ENCODE data around the gene HIC1. TPM values are rescaled to one million over a fixed set of nuclear protein-coding genes. Genes with fewer than 3 reads are reported as not detected.

Gene HIC1
- total RNA-seq, 2 experiments from 2014 or later: 0.19 to 0.32 TPM

DNA sequence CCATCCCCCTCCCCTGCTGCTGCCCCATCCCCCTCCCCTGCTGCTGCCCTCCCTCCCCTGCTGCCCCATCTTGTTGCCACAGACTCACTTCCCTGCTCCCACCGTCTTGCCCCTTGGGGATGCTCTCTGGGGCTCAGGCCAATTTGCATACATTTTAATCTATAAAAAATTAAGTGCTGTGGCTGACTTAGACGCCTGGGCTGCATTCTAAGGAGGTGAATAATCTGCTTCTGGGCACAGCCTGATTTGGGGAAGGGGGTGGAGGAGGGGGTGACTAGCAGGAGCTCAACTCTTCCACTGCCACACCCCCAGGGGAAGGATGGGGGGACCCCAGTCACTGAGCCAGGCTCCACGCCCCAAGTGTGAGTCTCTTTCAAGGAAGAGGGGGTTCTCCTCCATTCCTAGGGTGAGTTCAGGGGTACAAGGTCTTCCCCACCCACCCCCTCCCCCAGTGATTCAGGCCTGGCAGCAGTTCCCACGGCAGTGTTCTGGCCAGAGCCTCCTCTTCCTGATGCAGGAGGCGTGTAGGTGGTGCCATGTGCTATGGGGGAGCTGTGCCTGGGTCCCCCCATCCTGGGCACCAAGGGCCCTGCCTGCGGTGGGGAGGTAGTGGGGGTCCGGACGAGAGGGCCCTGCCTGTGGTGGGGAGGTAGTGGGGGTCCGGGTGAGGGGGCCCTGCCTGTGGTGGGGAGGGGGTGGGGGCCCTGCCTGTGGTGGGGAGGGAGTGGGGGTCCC lies 19.9 kb upstream of the HIC1 start:
- Histone ChIP-seq H2AFZ (ENCODE audit: low read length) (no peak overlapping the region), H3K79me2 (ENCODE audit: insufficient read depth, low read depth, low read length) (peaks cover 10% of the 10 kb centered on the region; the same call in 1 of the 2 replicates), H3K9me3 (ENCODE audit: low read length) (no peaks in the 10 kb centered on the region), H3K4me3 (ENCODE audit: low read depth, low read length, poor library complexity, severe bottlenecking) (no peak overlapping the region), H3K27ac (ENCODE audit: low read depth, low read length, poor library complexity, severe bottlenecking) (no peak overlapping the region), H3K4me1 (ENCODE audit: insufficient read depth, low read length, poor library complexity, severe bottlenecking) (peaks cover 22% of the 10 kb centered on the region), H4K20me1 (ENCODE audit: insufficient read depth, low read length) (no peaks in the 10 kb centered on the region), H3K36me3 (ENCODE audit: insufficient read depth, low read length) (peaks cover 32% of the 10 kb centered on the region), H3K4me2 (ENCODE audit: low read length) (no peak overlapping the region), H3K9me2 (ENCODE audit: insufficient read depth, low read length) (no peaks in the 10 kb centered on the region)
- ChIA-PET POLR2A (no interaction called here), CTCF (ENCODE audit: unreplicated experiment) (no interaction called here)
- BruUV-seq (replicated peaks): no TSS peak
- no peak for DNase-seq (ENCODE audit: low spot score)
- no peak for TF ChIP-seq EZH2phosphoT487 (IDR thresholded peaks at IDR 0.05; ENCODE audit: borderline replicate concordance, low read depth, low read length)
- TF ChIP-seq, protein P1, sequence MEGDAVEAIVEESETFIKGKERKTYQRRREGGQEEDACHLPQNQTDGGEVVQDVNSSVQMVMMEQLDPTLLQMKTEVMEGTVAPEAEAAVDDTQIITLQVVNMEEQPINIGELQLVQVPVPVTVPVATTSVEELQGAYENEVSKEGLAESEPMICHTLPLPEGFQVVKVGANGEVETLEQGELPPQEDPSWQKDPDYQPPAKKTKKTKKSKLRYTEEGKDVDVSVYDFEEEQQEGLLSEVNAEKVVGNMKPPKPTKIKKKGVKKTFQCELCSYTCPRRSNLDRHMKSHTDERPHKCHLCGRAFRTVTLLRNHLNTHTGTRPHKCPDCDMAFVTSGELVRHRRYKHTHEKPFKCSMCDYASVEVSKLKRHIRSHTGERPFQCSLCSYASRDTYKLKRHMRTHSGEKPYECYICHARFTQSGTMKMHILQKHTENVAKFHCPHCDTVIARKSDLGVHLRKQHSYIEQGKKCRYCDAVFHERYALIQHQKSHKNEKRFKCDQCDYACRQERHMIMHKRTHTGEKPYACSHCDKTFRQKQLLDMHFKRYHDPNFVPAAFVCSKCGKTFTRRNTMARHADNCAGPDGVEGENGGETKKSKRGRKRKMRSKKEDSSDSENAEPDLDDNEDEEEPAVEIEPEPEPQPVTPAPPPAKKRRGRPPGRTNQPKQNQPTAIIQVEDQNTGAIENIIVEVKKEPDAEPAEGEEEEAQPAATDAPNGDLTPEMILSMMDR (conservative IDR thresholded peaks at IDR 0.05; ENCODE audit: low read length): no peak
- intact Hi-C loops (cut with micrococcal nuclease; ENCODE audit: unreplicated experiment): no loop called here

DNA sequence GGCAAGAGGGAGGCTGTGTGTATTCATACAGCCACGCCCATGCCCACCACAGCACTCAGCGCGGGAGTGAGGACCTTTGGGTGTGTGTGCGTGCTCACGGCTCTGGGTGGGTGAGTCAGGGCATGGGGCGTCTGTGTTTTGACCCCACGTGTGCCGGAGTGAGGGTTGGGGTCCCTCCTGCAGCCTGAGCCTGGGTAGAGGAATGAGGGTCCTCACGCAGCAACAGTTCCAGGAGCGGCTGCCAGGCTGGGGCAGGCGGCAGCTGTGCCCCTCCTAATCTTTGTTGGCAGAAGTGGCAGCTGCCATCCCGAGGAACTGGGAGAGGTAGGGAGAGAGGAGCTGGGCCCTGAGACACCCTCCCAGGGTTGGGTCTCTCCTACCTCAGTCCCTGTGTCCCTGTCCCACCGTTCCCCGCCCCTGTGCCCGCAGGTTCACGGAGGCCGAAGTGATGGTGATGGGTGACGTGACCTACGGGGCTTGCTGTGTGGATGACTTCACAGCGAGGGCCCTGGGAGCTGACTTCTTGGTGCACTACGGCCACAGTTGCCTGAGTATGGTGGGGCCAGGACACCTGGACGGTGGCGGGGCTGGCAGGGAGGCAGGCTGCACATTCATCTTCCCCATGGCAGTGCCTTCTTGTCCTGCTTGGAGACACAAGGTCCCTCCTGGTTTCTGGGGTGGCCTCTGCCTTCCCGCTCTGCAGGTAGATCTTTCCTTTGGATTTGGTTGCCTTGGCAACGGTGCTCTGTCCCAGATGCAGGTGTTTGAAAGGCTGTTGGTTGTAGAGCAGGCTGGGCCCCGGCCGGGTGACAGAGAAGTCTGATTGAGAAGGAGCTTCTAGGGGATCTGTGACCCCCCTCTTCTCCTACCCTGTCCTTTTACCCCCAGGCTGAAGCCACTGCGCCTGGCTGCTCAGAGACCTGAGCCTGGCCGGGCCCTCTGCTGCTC lies 19.1 kb upstream of the HIC1 start:
- CTCF ChIA-PET (ENCODE audit: unreplicated experiment): no interaction called here
- Histone ChIP-seq H3K4me1 (ENCODE audit: insufficient read depth, low read length, poor library complexity, severe bottlenecking) (peaks cover 20% of the 10 kb centered on the region), H2AFZ (ENCODE audit: low read length) (no peak overlapping the region), H3K4me3 (ENCODE audit: low read depth, low read length, poor library complexity, severe bottlenecking) (no peak overlapping the region), H3K79me2 (ENCODE audit: insufficient read depth, low read depth, low read length) (peaks cover 8% of the 10 kb centered on the region; the same call in 1 of the 2 replicates), H3K9me2 (ENCODE audit: insufficient read depth, low read length) (no peaks in the 10 kb centered on the region), H4K20me1 (ENCODE audit: insufficient read depth, low read length) (no peaks in the 10 kb centered on the region), H3K27ac (ENCODE audit: low read depth, low read length, poor library complexity, severe bottlenecking) (no peak overlapping the region), H3K36me3 (ENCODE audit: insufficient read depth, low read length) (peaks cover 37% of the 10 kb centered on the region), H3K4me2 (ENCODE audit: low read length) (no peak overlapping the region), H3K9me3 (ENCODE audit: low read length) (no peaks in the 10 kb centered on the region)
- POLR2A ChIA-PET: no interaction called here
- DNase-seq (ENCODE audit: low spot score): no peak
- no TSS peak for BruUV-seq (replicated peaks)
- TF ChIP-seq, protein P1 (conservative IDR thresholded peaks at IDR 0.05; ENCODE audit: low read length): no peak
- TF ChIP-seq EZH2phosphoT487 (IDR thresholded peaks at IDR 0.05; ENCODE audit: borderline replicate concordance, low read depth, low read length): no peak
- intact Hi-C loops (cut with micrococcal nuclease; ENCODE audit: unreplicated experiment): no loop called here

Measured in OCI-LY7 (cell line).